Right lobe of liver (tissue), 6 donors: ENCODE measurements around the gene LHX4. TPM values are rescaled to one million over a fixed set of nuclear protein-coding genes. Genes with fewer than 3 reads are reported as not detected.

ENCODE experiments used
- ATAC-seq, 4 donors: fragments of 200-7000 bp; cut with Tn5 transposase; one replicate each; pipeline ENCODE4 v1.9.1; 2020; ENCODE audit warnings: mild to moderate bottlenecking in 4 of 4, moderate library complexity in 4 of 4
- DNase-seq, 3 donors: peaks; one replicate each; pipeline ENCODE4 v3.0.0-alpha.2; 2020
- H3K27ac ChIP-seq, 3 donors: fragments of 200-600 bp; one replicate each; pipeline ENCODE4 v1.8.0; 2022
- H3K27me3 ChIP-seq, 2 donors: fragments of 200-600 bp; one replicate each; pipeline ENCODE4 v1.8.0; 2022
- H3K36me3 ChIP-seq, 4 donors: fragments of 200-600 bp; sonication (generic) in 1 of 4; one replicate each; pipeline versions ENCODE4 v1.5.1 to v1.8.0; 2017 to 2022; ENCODE audit warnings: control low read depth in 1 of 4
- H3K4me1 ChIP-seq, 4 donors: fragments of 200-600 bp; sonication (generic) in 1 of 4; one replicate each; pipeline versions ENCODE4 v1.5.1 to v1.8.0; 2017 to 2022; ENCODE audit warnings: control low read depth in 1 of 4
- H3K4me3 ChIP-seq, 3 donors: fragments of 200-600 bp; one replicate each; pipeline ENCODE4 v1.8.0; 2022
- H3K9me3 ChIP-seq, 4 donors: fragments of 200-600 bp; sonication (generic) in 1 of 4; one replicate each; pipeline versions ENCODE4 v1.5.1 to v1.8.0; 2017 to 2022; ENCODE audit warnings: control low read depth in 1 of 4
- POLR2A ChIP-seq: fragments of 450-650 bp; IDR thresholded peaks from one replicate; pipeline ENCODE4 v1.6.1; 2017; ENCODE audit warnings: antibody characterized with exemption, mild to moderate bottlenecking
- WGBS: methylation state at CpG from one replicate; pipeline ENCODE4 v1.1.6; 2018; ENCODE audit warnings: low coverage, low lambda C conversion rate; ENCODE audit not compliant: insufficient coverage; ENCODE audit errors: missing lambda C conversion rate; 5-methylcytosine and 5-hydroxymethylcytosine counted together
- intact Hi-C, 2 donors: fragments of 100-400 bp; cut with DNase I; formaldehyde crosslinking; loops; one replicate each; pipeline versions ENCODE4 v1.11.2 to v1.14.1; 2022
- total RNA-seq, 6 experiments: library from RNA; depleted of rRNA in 2 of 6; stranded (reverse); fragments of >200 nt in 2 of 6; fragmentation: NEBNext Ultra II Directional in 3 of 6; extraction: Animal tissue kit (Norgen Biotek cat#: 25700) in 3 of 6; gene quantifications; one replicate each; pipeline versions ENCODE4 v1.1.0 to v1.2.4, GENCODE V29; 2016 to 2023
- TF ChIP-seq, protein P1 (sequence below), 4 donors: fragments of 200-600 bp in 3 of 4; fragments of 450-650 bp in 1 of 4; IDR thresholded peaks; one replicate each; pipeline versions ENCODE4 v1.5.1 to v1.8.0; 2016 to 2022; ENCODE audit warnings: antibody characterized with exemption in 4 of 4, mild to moderate bottlenecking in 2 of 4
- donor health status: DM: no; HTN: yes; CAD: no.
- donor health status: DM: no; HTN: no; CAD: no.
- donor health status: DM: no; HTN: no; CAD: no.
- donor health status: DM: no; HTN: yes; CAD: no.
- donor health status: DM: no; HTN: yes; CAD: no.

Gene LHX4
- total RNA-seq, 6 experiments from 2014 or later, result not detected

- no peak for TF ChIP-seq POLR2A
- TF ChIP-seq, protein P1, sequence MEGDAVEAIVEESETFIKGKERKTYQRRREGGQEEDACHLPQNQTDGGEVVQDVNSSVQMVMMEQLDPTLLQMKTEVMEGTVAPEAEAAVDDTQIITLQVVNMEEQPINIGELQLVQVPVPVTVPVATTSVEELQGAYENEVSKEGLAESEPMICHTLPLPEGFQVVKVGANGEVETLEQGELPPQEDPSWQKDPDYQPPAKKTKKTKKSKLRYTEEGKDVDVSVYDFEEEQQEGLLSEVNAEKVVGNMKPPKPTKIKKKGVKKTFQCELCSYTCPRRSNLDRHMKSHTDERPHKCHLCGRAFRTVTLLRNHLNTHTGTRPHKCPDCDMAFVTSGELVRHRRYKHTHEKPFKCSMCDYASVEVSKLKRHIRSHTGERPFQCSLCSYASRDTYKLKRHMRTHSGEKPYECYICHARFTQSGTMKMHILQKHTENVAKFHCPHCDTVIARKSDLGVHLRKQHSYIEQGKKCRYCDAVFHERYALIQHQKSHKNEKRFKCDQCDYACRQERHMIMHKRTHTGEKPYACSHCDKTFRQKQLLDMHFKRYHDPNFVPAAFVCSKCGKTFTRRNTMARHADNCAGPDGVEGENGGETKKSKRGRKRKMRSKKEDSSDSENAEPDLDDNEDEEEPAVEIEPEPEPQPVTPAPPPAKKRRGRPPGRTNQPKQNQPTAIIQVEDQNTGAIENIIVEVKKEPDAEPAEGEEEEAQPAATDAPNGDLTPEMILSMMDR (IDR thresholded peaks at IDR 0.05), result no peak
- ATAC-seq, result no peak
- Histone ChIP-seq H3K9me3 (no peaks in the 10 kb centered on the region), H3K27ac (no peak overlapping the region), H3K36me3 (no peaks in the 10 kb centered on the region), H3K4me1 (peaks cover 0 to 44% (median 14%) of the 10 kb centered on the region in 4 donors), H3K27me3 (peaks cover 13 to 77% of the 10 kb centered on the region in 2 donors), H3K4me3 (no peak overlapping the region)
- intact Hi-C loops, result no loop called here
- 0% methylated on average over 6 of the region's 14 CpGs for WGBS
- DNase-seq, result no peak
These were observed 1.9 kb downstream of the LHX4 start for GRCh38 chr1:180231936-180232335.

GRCh38 chr1:180232521-180233043, 2.5 kb downstream of the LHX4 start:
- ATAC-seq (no peak), DNase-seq (no peak)
- Histone ChIP-seq H3K36me3 (no peaks in the 10 kb centered on the region), H3K4me3 (no peak overlapping the region), H3K9me3 (no peaks in the 10 kb centered on the region), H3K4me1 (peaks cover 0 to 44% (median 14%) of the 10 kb centered on the region in 4 donors), H3K27ac (no peak overlapping the region), H3K27me3 (peaks cover 7 to 76% of the 10 kb centered on the region in 2 donors)
- 0% methylated on average over 8 of the region's 11 CpGs for WGBS
- TF ChIP-seq, protein P1 (IDR thresholded peaks at IDR 0.05), result no peak
- no peak for TF ChIP-seq POLR2A
- intact Hi-C loops, result no loop called here

- Histone ChIP-seq H3K27ac (no peak overlapping the region), H3K9me3 (no peaks in the 10 kb centered on the region), H3K36me3 (no peaks in the 10 kb centered on the region), H3K27me3 (peaks cover 0 to 80% of the 10 kb centered on the region in 2 donors), H3K4me3 (no peak overlapping the region), H3K4me1 (peaks cover 0 to 44% (median 14%) of the 10 kb centered on the region in 4 donors)
- TF ChIP-seq, protein P1 (IDR thresholded peaks at IDR 0.05), result no peak
- TF ChIP-seq POLR2A, result no peak
- intact Hi-C loops, result no loop called here
- DNase-seq (no peak), ATAC-seq (no peak)
- 6% methylated on average over 43 of the region's 71 CpGs for WGBS
These were observed 3.3 kb downstream of the LHX4 start for GRCh38 chr1:180233191-180234011.

DNA sequence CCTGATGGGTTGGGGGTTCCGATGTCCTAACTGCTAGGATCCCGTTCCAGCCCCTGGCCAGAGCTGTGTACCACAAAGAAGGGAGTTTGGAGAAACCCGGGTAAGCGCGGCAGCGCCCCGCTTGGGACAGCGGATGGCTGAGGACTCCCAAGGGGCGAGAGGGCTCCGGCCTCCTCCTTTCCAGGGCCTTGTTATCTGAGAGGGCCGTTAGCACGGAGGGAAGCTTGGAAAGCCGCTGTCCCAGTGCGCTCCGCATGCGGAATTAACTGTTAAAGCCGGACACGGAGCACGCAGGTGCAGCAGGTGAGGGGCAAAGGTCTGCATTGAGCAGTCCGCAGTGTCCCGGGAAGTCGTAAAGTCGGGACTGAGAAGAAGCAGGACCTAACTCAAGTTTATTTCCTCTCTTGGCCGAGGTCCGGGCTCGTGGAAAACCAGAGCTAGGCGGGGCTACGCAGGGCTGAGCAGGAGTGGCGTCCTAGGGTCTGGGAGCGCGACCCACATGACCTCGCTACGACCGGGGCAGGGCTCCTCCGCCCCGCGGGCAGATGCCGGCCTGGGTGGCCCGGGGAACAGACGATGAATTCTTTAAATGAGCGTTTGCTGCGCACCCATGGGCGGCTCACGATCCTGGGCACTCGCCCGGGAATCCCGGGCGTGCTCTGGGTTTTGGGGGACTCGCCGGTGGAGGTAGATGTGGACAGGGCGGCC, 4.5 kb downstream of the LHX4 start:
- peak; percentile 25 to 54 (median 39) for ATAC-seq
- no peak for DNase-seq
- Histone ChIP-seq H3K9me3 (no peaks in the 10 kb centered on the region), H3K4me1 (peaks cover 0 to 36% (median 14%) of the 10 kb centered on the region in 4 donors), H3K36me3 (no peaks in the 10 kb centered on the region), H3K4me3 (peak overlapping the region in 2 of 3 donors; percentile 26 to 31), H3K27ac (no peak overlapping the region), H3K27me3 (peaks cover 0 to 80% of the 10 kb centered on the region in 2 donors)
- WGBS, result 5% methylated on average over 34 of the region's 51 CpGs
- intact Hi-C loops, result no loop called here
- no peak for TF ChIP-seq POLR2A
- TF ChIP-seq, protein P1 (IDR thresholded peaks at IDR 0.05), result no peak
